ENCODE results near the gene ASB13.

Gene ASB13

DNA sequence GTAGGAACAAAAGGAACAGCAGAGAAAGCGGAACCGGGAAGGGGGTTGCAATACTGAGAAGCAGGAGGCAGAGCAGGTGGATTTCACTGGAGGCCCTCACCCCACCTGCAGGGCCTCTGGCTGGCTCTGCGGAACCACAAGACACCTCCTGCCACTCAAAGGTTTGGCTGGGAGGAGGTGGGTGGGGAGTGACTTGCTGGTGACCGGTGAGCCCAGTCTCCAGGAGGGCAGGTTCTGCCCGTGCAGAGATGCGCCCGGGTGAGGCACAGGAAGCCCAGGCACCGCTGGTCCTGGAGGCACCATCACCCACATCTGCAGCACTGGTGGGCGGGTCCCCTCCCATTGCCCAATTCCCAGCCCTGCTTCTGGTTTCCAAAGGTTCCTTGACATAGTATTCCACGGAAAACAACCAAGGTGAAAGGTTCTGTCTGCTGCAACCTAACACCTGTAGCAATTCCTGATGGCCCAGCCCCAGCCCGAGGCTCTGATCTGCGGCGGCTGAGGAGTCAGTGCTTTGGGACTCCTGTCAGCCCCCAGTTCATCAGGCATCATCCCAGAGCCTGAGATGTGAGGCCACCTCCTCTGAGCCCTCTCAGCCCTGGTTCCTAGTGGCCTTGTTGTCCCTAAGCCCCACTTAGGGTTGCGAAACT, 77.3 kb downstream of the ASB13 start:
- no peak for DNase-seq (ENCODE audit: low read depth in 2 of 2)
